ENCODE measurements around the gene SHC4. TPM values are rescaled to one million over a fixed set of nuclear protein-coding genes. Genes with fewer than 3 reads are reported as not detected.

The SHC4 gene
- total RNA-seq, 1 donor from 2014 or later = 2.2 TPM

GRCh38 chr15:48984811-48985352 lies 21.2 kb upstream of the SHC4 start:
- Histone ChIP-seq H3K4me3 (no peak overlapping the region), H3K4me1 (no peaks in the 10 kb centered on the region), H3K9me3 (ENCODE audit: low read depth) (no peaks in the 10 kb centered on the region), H4K20me1 (ENCODE audit: low read depth) (no peaks in the 10 kb centered on the region), H3F3A (ENCODE audit: low read depth) (no peaks in the 10 kb centered on the region), H3K79me2 (ENCODE audit: low read depth) (no peaks in the 10 kb centered on the region), H3K36me3 (no peaks in the 10 kb centered on the region), H3K27me3 (no peaks in the 10 kb centered on the region), H2AFZ (replicated peaks) (no peak overlapping the region), H3K27ac (no peak overlapping the region), H3K4me2 (no peak overlapping the region), H3K9ac (no peak overlapping the region)
- H3K4me1 Mint-ChIP-seq = peaks cover 7% of the 10 kb centered on the region
- H3K27me3 Mint-ChIP-seq (ENCODE audit: insufficient read depth, low read depth) = peaks cover 2% of the 10 kb centered on the region
- H3K36me3 Mint-ChIP-seq = peaks cover 2% of the 10 kb centered on the region
- H3K4me3 Mint-ChIP-seq = no peak overlapping the region
- H3K27ac Mint-ChIP-seq = no peak overlapping the region
- H3K9me3 Mint-ChIP-seq = no peaks in the 10 kb centered on the region
- TF ChIP-seq EZH2phosphoT487 (IDR thresholded peaks at IDR 0.05) (no peak), EZH2 (IDR thresholded peaks at IDR 0.05) (no peak), CTCF (IDR thresholded peaks at IDR 0.05) (no peak)
- DNase-seq (ENCODE audit: low spot score) = no peak

GRCh38 chr15:48984021-48984710 lies 20.4 kb upstream of the SHC4 start:
- Histone ChIP-seq H3K36me3 (no peaks in the 10 kb centered on the region), H4K20me1 (ENCODE audit: low read depth) (no peaks in the 10 kb centered on the region), H3K9me3 (ENCODE audit: low read depth) (no peaks in the 10 kb centered on the region), H3K4me2 (no peak overlapping the region), H3F3A (ENCODE audit: low read depth) (no peaks in the 10 kb centered on the region), H3K27ac (no peak overlapping the region), H2AFZ (replicated peaks) (no peak overlapping the region), H3K9ac (no peak overlapping the region), H3K4me1 (no peaks in the 10 kb centered on the region), H3K27me3 (no peaks in the 10 kb centered on the region), H3K4me3 (no peak overlapping the region), H3K79me2 (ENCODE audit: low read depth) (no peaks in the 10 kb centered on the region)
- TF ChIP-seq EZH2 (IDR thresholded peaks at IDR 0.05) (no peak), EZH2phosphoT487 (IDR thresholded peaks at IDR 0.05) (no peak), CTCF (IDR thresholded peaks at IDR 0.05) (no peak)
- Mint-ChIP-seq H3K36me3 (peaks cover 2% of the 10 kb centered on the region), H3K27ac (no peak overlapping the region), H3K4me1 (peaks cover 7% of the 10 kb centered on the region), H3K9me3 (no peaks in the 10 kb centered on the region), H3K27me3 (ENCODE audit: insufficient read depth, low read depth) (peaks cover 2% of the 10 kb centered on the region), H3K4me3 (no peak overlapping the region)
- DNase-seq (ENCODE audit: low spot score) = no peak

GRCh38 chr15:48983300-48983699 lies 19.6 kb upstream of the SHC4 start:
- Histone ChIP-seq H3K36me3 (no peaks in the 10 kb centered on the region), H3K9ac (no peak overlapping the region), H3K4me3 (no peak overlapping the region), H3K27me3 (no peaks in the 10 kb centered on the region), H4K20me1 (ENCODE audit: low read depth) (no peaks in the 10 kb centered on the region), H3F3A (ENCODE audit: low read depth) (no peaks in the 10 kb centered on the region), H3K27ac (no peak overlapping the region), H3K4me1 (no peaks in the 10 kb centered on the region), H3K4me2 (no peak overlapping the region), H2AFZ (replicated peaks) (peak overlapping the region; percentile 35), H3K79me2 (ENCODE audit: low read depth) (no peaks in the 10 kb centered on the region), H3K9me3 (ENCODE audit: low read depth) (no peaks in the 10 kb centered on the region)
- Mint-ChIP-seq H3K9me3 (no peaks in the 10 kb centered on the region), H3K27ac (no peak overlapping the region), H3K27me3 (ENCODE audit: insufficient read depth, low read depth) (peaks cover 2% of the 10 kb centered on the region), H3K36me3 (peaks cover 2% of the 10 kb centered on the region), H3K4me1 (peaks cover 7% of the 10 kb centered on the region), H3K4me3 (no peak overlapping the region)
- no peak for DNase-seq (ENCODE audit: low spot score)
- TF ChIP-seq EZH2phosphoT487 (IDR thresholded peaks at IDR 0.05) (no peak), EZH2 (IDR thresholded peaks at IDR 0.05) (no peak), CTCF (IDR thresholded peaks at IDR 0.05) (no peak)
